Body of pancreas (tissue), 4 donors: ENCODE data around the gene FMO5. TPM values are rescaled to one million over a fixed set of nuclear protein-coding genes. Genes with fewer than 3 reads are reported as not detected.
A peak's percentile ranks its signal among the peaks of the same experiment; 100 is the strongest.

Source experiments
- ATAC-seq: fragments of 150-250 bp; one replicate; pipeline ENCODE4 v1.9.1; 2016
- DNase-seq, 4 donors: peaks; one replicate each; pipeline ENCODE4 v3.0.0-alpha.2; 2019
- H3K27ac ChIP-seq, 4 donors: fragments of 200-600 bp; sonication (generic); 1 replicate in 3 of 4; 2 replicates in 1 of 4; pipeline versions ENCODE4 v1.5.1 to v1.6.1; 2016 to 2019; ENCODE audit warnings: mild to moderate bottlenecking in 1 of 4, mixed read lengths in 1 of 4, moderate library complexity in 1 of 4
- H3K27me3 ChIP-seq, 2 donors: fragments of 200-600 bp; sonication (generic); one replicate each; pipeline ENCODE4 v1.6.0; 2016; ENCODE audit warnings: mild to moderate bottlenecking in 1 of 2
- H3K36me3 ChIP-seq, 2 donors: fragments of 200-600 bp; sonication (generic); replicated peaks in 1 of 2; 2 replicates each; pipeline ENCODE4 v1.5.1; 2016; ENCODE audit warnings: low read depth in 2 of 2; ENCODE audit not compliant: insufficient read depth in 1 of 2
- H3K4me1 ChIP-seq: fragments of 200-600 bp; sonication (generic); one replicate; pipeline ENCODE4 v1.6.0; 2016
- H3K4me3 ChIP-seq, 2 donors: fragments of 200-600 bp; sonication (generic); 1 replicate in 1 of 2; 2 replicates in 1 of 2; pipeline ENCODE4 v1.5.1; 2016 to 2019
- H3K9me3 ChIP-seq, 3 donors: fragments of 200-600 bp; sonication (generic); 1 replicate in 2 of 3; 2 replicates in 1 of 3; pipeline ENCODE4 v1.5.1; 2016
- CTCF ChIP-seq, 7 experiments: fragments of 450-650 bp in 4 of 7; fragments of 200-600 bp in 3 of 7; sonication (generic) in 3 of 7; IDR thresholded peaks; one replicate each; pipeline ENCODE4 v1.5.1; 2016 to 2019; ENCODE audit warnings: antibody characterized with exemption in 7 of 7
- POLR2A ChIP-seq, 3 donors: fragments of 450-650 bp; IDR thresholded peaks; one replicate each; pipeline ENCODE4 v1.6.1; 2016; ENCODE audit warnings: antibody characterized with exemption in 3 of 3, mild to moderate bottlenecking in 2 of 3
- WGBS, 2 donors: methylation state at CpG; one replicate each; pipeline ENCODE4 v1.1.5; 2017; 5-methylcytosine and 5-hydroxymethylcytosine counted together
- intact Hi-C: fragments of 100-400 bp; cut with DNase I; formaldehyde crosslinking; loops from one replicate; pipeline ENCODE4 v1.15.1; 2023
- total RNA-seq, 2 donors: library from RNA; depleted of rRNA; stranded (reverse); fragments of >200 nt; gene quantifications; one replicate each; pipeline ENCODE4 v1.1.0, GENCODE V29; 2016

Gene FMO5
- total RNA-seq, 2 donors from 2014 or later: 30.6 to 68.6 TPM

GRCh38 chr1:147218606-147219005 is 6.5 kb downstream of the FMO5 start:
- TF ChIP-seq POLR2A (IDR thresholded peaks at IDR 0.05): no peak
- no peak for TF ChIP-seq CTCF (IDR thresholded peaks at IDR 0.05)
- Histone ChIP-seq H3K36me3 (no peaks in the 10 kb centered on the region), H3K4me3 (no peak overlapping the region), H3K4me1 (peaks cover 67% of the 10 kb centered on the region), H3K9me3 (no peaks in the 10 kb centered on the region), H3K27ac (no peak overlapping the region), H3K27me3 (no peaks in the 10 kb centered on the region)
- no peak for DNase-seq
- ATAC-seq: no peak
- intact Hi-C loops: no loop called here
- 44 to 60% methylated on average over 3 of the region's 3 CpGs for WGBS, 2 donors

- peaks cover 64% of the 10 kb centered on the region for H3K4me1 ChIP-seq
- ATAC-seq: no peak
- no peak for DNase-seq
- 93 to 98% methylated on average over 7 of the region's 7 CpGs for WGBS, 2 donors
- H3K9me3 ChIP-seq: no peaks in the 10 kb centered on the region
- no peaks in the 10 kb centered on the region for H3K27me3 ChIP-seq
- no peak overlapping the region for H3K4me3 ChIP-seq
- intact Hi-C loops: no loop called here
- H3K27ac ChIP-seq: no peak overlapping the region
- no peak for TF ChIP-seq CTCF (IDR thresholded peaks at IDR 0.05)
- no peak for TF ChIP-seq POLR2A (IDR thresholded peaks at IDR 0.05)
- H3K36me3 ChIP-seq: no peaks in the 10 kb centered on the region
These were observed 8.0 kb downstream of the FMO5 start for GRCh38 chr1:147217141-147217540.

- peak overlapping the region in 2 of 4 donors; percentile 28 to 59 for H3K27ac ChIP-seq
- 89 to 95% methylated on average over 3 of the region's 3 CpGs for WGBS, 2 donors
These were observed 9.0 kb downstream of the FMO5 start for GRCh38 chr1:147216124-147216523.

GRCh38 chr1:147215540-147215916 is 9.6 kb downstream of the FMO5 start:
- H3K27ac ChIP-seq: peak overlapping the region in 3 of 4 donors; percentile 28 to 59 (median 48)
- H3K4me1 ChIP-seq: peaks cover 67% of the 10 kb centered on the region
- WGBS, 2 donors: 10 to 14% methylated on average over 2 of the region's 2 CpGs
- DNase-seq: no peak
- no peaks in the 10 kb centered on the region for H3K36me3 ChIP-seq
- H3K9me3 ChIP-seq: no peaks in the 10 kb centered on the region
- intact Hi-C loops: no loop called here
- no peak for TF ChIP-seq POLR2A (IDR thresholded peaks at IDR 0.05)
- TF ChIP-seq CTCF (IDR thresholded peaks at IDR 0.05): no peak
- peak; percentile 84 for ATAC-seq
- H3K4me3 ChIP-seq: no peak overlapping the region
- H3K27me3 ChIP-seq: no peaks in the 10 kb centered on the region

More at GRCh38 chr1:147216124-147216523, 9.0 kb downstream of the FMO5 start:
- peaks cover 64% of the 10 kb centered on the region for H3K4me1 ChIP-seq
- DNase-seq: no peak
- no peaks in the 10 kb centered on the region for H3K9me3 ChIP-seq
- no peaks in the 10 kb centered on the region for H3K27me3 ChIP-seq
- H3K36me3 ChIP-seq: no peaks in the 10 kb centered on the region
- no peak for ATAC-seq
- TF ChIP-seq POLR2A (IDR thresholded peaks at IDR 0.05) (no peak), CTCF (IDR thresholded peaks at IDR 0.05) (no peak)
- intact Hi-C loops: no loop called here
- H3K4me3 ChIP-seq: no peak overlapping the region

GRCh38 chr1:147214842-147215539 is 10.1 kb downstream of the FMO5 start:
- intact Hi-C loops: no loop called here
- Histone ChIP-seq H3K36me3 (no peaks in the 10 kb centered on the region), H3K9me3 (no peaks in the 10 kb centered on the region), H3K4me1 (peaks cover 72% of the 10 kb centered on the region), H3K27ac (peak overlapping the region in 3 of 4 donors; percentile 28 to 55 (median 48)), H3K4me3 (no peak overlapping the region), H3K27me3 (no peaks in the 10 kb centered on the region)
- ATAC-seq: no peak
- DNase-seq: no peak
- TF ChIP-seq POLR2A (IDR thresholded peaks at IDR 0.05) (no peak), CTCF (IDR thresholded peaks at IDR 0.05) (no peak)
